Naive thymus-derived CD4-positive, alpha-beta T cell (primary cell): Measurements from ENCODE around the gene LTB4R. TPM values are rescaled to one million over a fixed set of nuclear protein-coding genes. Genes with fewer than 3 reads are reported as not detected.

Experiments
- ATAC-seq: fragments of 150-1000 bp; cut with Tn5 transposase; 2 replicates; pipeline ENCODE4 v1.10.0; 2021; ENCODE audit warnings: mild to moderate bottlenecking, moderate library complexity
- CTCF ChIA-PET: fragments of 350-600 bp; sonication (Branson Sonifier 250); formaldehyde crosslinking; loops from one replicate; lab custom pipeline; 2021; ENCODE audit warnings: antibody characterized with exemption; lab: Charles Lee
- POLR2A ChIA-PET: fragments of 350-600 bp; sonication (Branson Sonifier 250); formaldehyde crosslinking; loops from one replicate; lab custom pipeline; 2021; ENCODE audit warnings: antibody characterized with exemption, inconsistent platforms; lab: Charles Lee
- DNase-seq, 9 donors: peaks; one replicate each; pipeline versions ENCODE4 v3.0.0 to v3.0.0-alpha.2; 2020 to 2022; ENCODE audit warnings: mixed read lengths in 1 of 9
- H3K27ac ChIP-seq: one replicate; pipeline ENCODE4 v1.7.0; 2013; ENCODE audit warnings: mild to moderate bottlenecking, low read depth, low read length, moderate library complexity
- H3K27me3 ChIP-seq, 2 donors: one replicate each; pipeline ENCODE4 v1.7.0; 2013; ENCODE audit warnings: low read length in 2 of 2, mild to moderate bottlenecking in 2 of 2, moderate library complexity in 2 of 2; ENCODE audit not compliant: control insufficient read depth in 2 of 2, insufficient read depth in 2 of 2
- H3K36me3 ChIP-seq, 3 experiments: 1 replicate in 2 of 3; 2 replicates in 1 of 3; pipeline ENCODE4 v1.7.0; 2013; ENCODE audit warnings: low read length in 3 of 3, mild to moderate bottlenecking in 3 of 3, moderate library complexity in 1 of 3; ENCODE audit not compliant: insufficient read depth in 3 of 3, control insufficient read depth in 2 of 3
- H3K4me1 ChIP-seq, 2 donors: one replicate each; pipeline ENCODE4 v1.7.0; 2013; ENCODE audit warnings: low read length in 2 of 2, mild to moderate bottlenecking in 2 of 2, moderate library complexity in 1 of 2; ENCODE audit not compliant: control insufficient read depth in 2 of 2, insufficient read depth in 2 of 2
- H3K4me3 ChIP-seq: 2 replicates; pipeline ENCODE4 v1.7.0; 2013; ENCODE audit warnings: mild to moderate bottlenecking, low read length
- H3K9me3 ChIP-seq, 3 experiments: 1 replicate in 2 of 3; 2 replicates in 1 of 3; pipeline ENCODE4 v1.7.0; 2013; ENCODE audit warnings: low read length in 3 of 3; ENCODE audit not compliant: control insufficient read depth in 2 of 3
- H3K27ac Mint-ChIP-seq, 9 donors: one replicate each; pipeline ENCODE4 v1.8.0; 2020 to 2022; ENCODE audit warnings: mixed read lengths in 9 of 9, mild to moderate bottlenecking in 8 of 9, moderate library complexity in 5 of 9, inconsistent platforms in 2 of 9
- H3K27me3 Mint-ChIP-seq, 5 donors: one replicate each; pipeline ENCODE4 v1.8.0; 2021 to 2022; ENCODE audit warnings: mixed read lengths in 5 of 5, mild to moderate bottlenecking in 1 of 5
- H3K36me3 Mint-ChIP-seq, 5 donors: one replicate each; pipeline ENCODE4 v1.8.0; 2020 to 2022; ENCODE audit warnings: mixed read lengths in 5 of 5, mild to moderate bottlenecking in 3 of 5, inconsistent platforms in 1 of 5
- H3K4me1 Mint-ChIP-seq, 7 donors: one replicate each; pipeline ENCODE4 v1.8.0; 2020 to 2022; ENCODE audit warnings: mixed read lengths in 7 of 7, mild to moderate bottlenecking in 3 of 7, inconsistent platforms in 1 of 7
- H3K4me3 Mint-ChIP-seq, 10 donors: one replicate each; pipeline ENCODE4 v1.8.0; 2020 to 2022; ENCODE audit warnings: mild to moderate bottlenecking in 10 of 10, mixed read lengths in 10 of 10, moderate library complexity in 6 of 10, inconsistent platforms in 2 of 10
- H3K9me3 Mint-ChIP-seq, 11 donors: one replicate each; pipeline ENCODE4 v1.8.0; 2020 to 2022; ENCODE audit warnings: mixed read lengths in 11 of 11, mild to moderate bottlenecking in 4 of 11, inconsistent platforms in 1 of 11, moderate library complexity in 1 of 11
- intact Hi-C, 2 donors: fragments of 100-400 bp; cut with micrococcal nuclease; formaldehyde crosslinking; loops; one replicate each; pipeline ENCODE4 v1.15.1; 2023
- polyA plus RNA-seq, 2 donors: library from polyadenylated mRNA; unstranded; fragments of 300-500 nt; fragmentation: Illumina TruSeq; gene quantifications; one replicate each; pipeline ENCODE4 v1.2.3, GENCODE V29; 2021
- total RNA-seq, 6 experiments: library from RNA in 5 of 6; stranded (reverse) in 5 of 6; gene quantifications; 1 replicate in 5 of 6; 2 replicates in 1 of 6; pipeline ENCODE4 v1.2.3 and lab custom pipeline; 2021 to 2026

Gene LTB4R
- total and polyA plus RNA-seq, 7 experiments from 2014 or later = 9.1 to 28.8 (median 14.2) TPM

DNA sequence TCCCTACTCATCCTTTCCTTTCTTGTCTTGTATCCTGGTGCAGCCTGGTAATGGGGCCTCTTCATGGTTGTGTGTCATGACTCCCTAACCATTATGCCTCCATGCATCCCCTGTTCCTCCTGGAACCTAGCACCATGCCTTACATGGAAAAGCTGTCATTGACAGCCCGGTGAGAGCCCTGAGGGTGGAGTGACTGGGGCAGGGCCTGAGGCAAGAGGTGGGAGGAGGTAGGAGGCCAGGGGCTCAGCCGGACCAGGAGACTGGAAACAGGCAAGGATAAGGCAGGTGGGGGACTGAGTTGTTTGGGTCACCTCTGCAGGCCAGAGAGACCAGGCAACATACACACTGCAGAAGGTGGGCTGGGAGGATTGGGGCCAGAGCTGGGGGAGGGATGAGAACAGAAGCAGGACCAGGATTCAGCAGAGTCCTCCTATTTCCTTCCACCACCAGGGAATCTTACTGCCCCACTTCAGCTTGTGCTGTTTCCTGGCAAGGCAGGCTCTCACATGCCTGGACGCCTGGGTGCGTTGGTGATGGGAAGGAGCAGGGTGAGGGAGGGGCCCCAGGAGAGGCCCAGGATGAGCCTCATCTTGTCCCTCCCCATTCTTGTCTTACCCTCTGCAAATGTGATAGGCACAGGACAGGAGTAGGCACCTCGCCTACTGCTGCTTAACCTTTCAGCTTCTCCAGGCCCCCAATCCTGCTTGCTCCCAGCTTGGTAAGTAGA lies 1.6 kb upstream of the LTB4R start, which contains the start of gene LTB4R2:
Gene LTB4R2 (plus strand): TSS at position 603 of the 727 bp plus-strand sequence. CDS start 525 bp downstream, outside the sequence.
- Histone ChIP-seq H3K4me1 (peaks cover 53 to 58% of the 10 kb centered on the region in 2 donors), H3K4me3 (peak within 1 kb of the TSS; percentile 50), H3K27ac (peak within 1 kb of the TSS; percentile 76), H3K9me3 (no peaks in the 10 kb centered on the region), H3K36me3 (peaks cover 14 to 32% (median 16%) of the 10 kb centered on the region in 3 experiments), H3K27me3 (no peaks in the 10 kb centered on the region)
- ATAC-seq (no peak), DNase-seq (no peak)
- CTCF ChIA-PET = interaction anchor here (1.0 to 5.8 kb wide), 8 partner anchors 11 to 121 kb away, joined by 3 to 47 read pairs (median 6); partner anchors contain the start of genes DHRS1, KHNYN, NOP9 and TINF2
- H3K36me3 Mint-ChIP-seq = peaks cover 6 to 40% (median 18%) of the 10 kb centered on the region in 5 donors
- peak within 1 kb of the TSS; percentile 77 to 91 (median 84) for H3K4me3 Mint-ChIP-seq
- peaks cover 0 to 2% (median 0%) of the 10 kb centered on the region in 11 donors for H3K9me3 Mint-ChIP-seq
- peaks cover 49 to 68% (median 63%) of the 10 kb centered on the region in 7 donors for H3K4me1 Mint-ChIP-seq
- POLR2A ChIA-PET = interaction anchor here (0.7 to 8.8 kb wide), 17 partner anchors 10 to 1711 kb away, joined by 3 to 79 read pairs (median 7); partner anchors contain the start of genes ADCY4, CBLN3, CHMP4A and DHRS1
- no peaks in the 10 kb centered on the region for H3K27me3 Mint-ChIP-seq
- peak within 1 kb of the TSS; percentile 86 to 95 (median 89) for H3K27ac Mint-ChIP-seq
- intact Hi-C loops = loop anchor here (1.0 to 5.0 kb wide), 3 partner anchors 37 to 93 kb away; partner anchors contain the start of genes RABGGTA (in 2 of the 2) and MDP1 (in 1 of the 2)

DNA sequence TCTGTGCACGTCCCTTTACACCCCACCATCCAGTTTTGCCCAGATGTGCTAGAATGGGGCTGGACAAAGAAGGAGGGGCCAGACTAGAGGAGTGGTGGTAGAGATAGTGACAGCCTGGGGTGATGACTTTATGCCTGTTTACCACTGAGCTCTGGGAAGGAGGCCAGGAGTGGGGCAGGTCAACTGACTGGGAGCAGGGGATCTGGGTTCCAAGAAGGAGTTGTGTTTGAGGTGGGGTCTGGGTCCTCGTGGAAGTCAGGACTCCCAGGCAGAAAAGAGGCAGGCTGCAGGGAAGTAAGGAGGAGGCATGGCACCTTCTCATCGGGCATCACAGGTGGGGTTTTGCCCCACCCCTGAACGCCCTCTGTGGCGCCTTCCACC lies 1.0 kb upstream of the LTB4R start:
- CTCF ChIA-PET = interaction anchor here (0.6 to 5.8 kb wide), 8 partner anchors 12 to 121 kb away, joined by 3 to 47 read pairs (median 6); partner anchors contain the start of genes DHRS1, KHNYN, NOP9 and RABGGTA
- Histone ChIP-seq H3K4me1 (peaks cover 59 to 63% of the 10 kb centered on the region in 2 donors), H3K27me3 (no peaks in the 10 kb centered on the region), H3K4me3 (peak overlapping the region; percentile 50), H3K27ac (peak overlapping the region; percentile 76), H3K36me3 (peaks cover 8 to 26% (median 11%) of the 10 kb centered on the region in 3 experiments), H3K9me3 (no peaks in the 10 kb centered on the region)
- Mint-ChIP-seq H3K27ac (peak overlapping the region; percentile 79 to 95 (median 89)), H3K4me3 (peak overlapping the region; percentile 66 to 90 (median 84)), H3K27me3 (no peaks in the 10 kb centered on the region), H3K4me1 (peaks cover 52 to 73% (median 68%) of the 10 kb centered on the region in 7 donors), H3K36me3 (peaks cover 5 to 36% (median 13%) of the 10 kb centered on the region in 5 donors), H3K9me3 (no peaks in the 10 kb centered on the region)
- POLR2A ChIA-PET = interaction anchor here (0.8 to 8.8 kb wide), 14 partner anchors 10 to 195 kb away, joined by 3 to 79 read pairs (median 8); partner anchors contain the start of genes ADCY4, CBLN3, CHMP4A and DCAF11
- no peak for ATAC-seq
- intact Hi-C loops = loop anchor here (1.0 to 5.0 kb wide), 3 partner anchors 38 to 94 kb away; partner anchors contain the start of genes RABGGTA (in 2 of the 2) and MDP1 (in 1 of the 2)
- no peak for DNase-seq

DNA sequence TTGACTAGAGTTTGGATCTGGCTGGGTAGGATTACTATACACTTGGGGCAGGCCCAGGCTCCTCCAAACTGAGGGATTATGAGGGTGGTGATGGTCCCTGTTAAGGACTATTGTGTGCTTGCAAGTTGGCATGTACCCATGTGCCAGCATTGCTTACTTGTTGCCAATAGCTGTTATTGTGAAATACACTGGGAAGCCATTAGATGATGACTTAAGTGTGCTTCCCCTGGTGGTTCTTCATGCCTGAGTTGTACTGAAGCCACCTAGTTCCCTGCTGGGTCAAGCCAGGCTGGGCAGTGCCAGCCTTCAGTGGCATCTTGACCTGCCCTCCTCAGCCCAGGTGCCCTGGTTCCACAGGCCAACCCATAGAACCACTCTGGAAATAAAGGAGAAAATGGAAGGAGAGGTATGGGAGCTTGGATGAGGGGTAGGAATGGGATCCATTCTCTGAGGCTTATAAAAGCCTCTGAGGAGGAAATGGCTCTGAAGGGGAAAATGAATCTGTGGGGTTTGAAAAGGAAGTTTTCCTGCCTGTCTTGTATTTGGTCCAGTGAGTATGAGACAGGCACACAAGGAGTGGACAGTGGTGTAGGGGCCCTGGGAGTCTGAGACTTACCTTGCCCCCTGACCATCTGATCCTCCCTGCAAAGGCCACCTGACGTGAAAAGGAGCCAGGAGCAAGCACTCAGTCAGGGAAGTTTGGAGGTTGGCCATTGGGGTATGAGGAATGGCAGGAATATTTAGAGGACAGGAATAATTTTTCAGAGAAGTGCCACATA lies 724 bp downstream of the LTB4R start:
- intact Hi-C loops = loop anchor here (1.0 to 5.0 kb wide), 4 partner anchors 20 to 119 kb away; partner anchors contain the start of gene RABGGTA (in 1 of the 2)
- no peaks in the 10 kb centered on the region for H3K9me3 Mint-ChIP-seq
- ChIA-PET CTCF (interaction anchor here (0.8 to 5.7 kb wide), 5 partner anchors 17 to 305 kb away, joined by 3 to 47 read pairs (median 7); partner anchors contain the start of genes KHNYN and TINF2), POLR2A (interaction anchor here (0.8 to 8.8 kb wide), 11 partner anchors 12 to 197 kb away, joined by 3 to 79 read pairs (median 14); partner anchors contain the start of genes ADCY4, CBLN3, CHMP4A and DCAF11)
- H3K27me3 Mint-ChIP-seq = no peaks in the 10 kb centered on the region
- peak overlapping the region; percentile 76 for H3K27ac ChIP-seq
- peaks cover 60 to 65% of the 10 kb centered on the region in 2 donors for H3K4me1 ChIP-seq
- peaks cover 0 to 32% (median 4%) of the 10 kb centered on the region in 5 donors for H3K36me3 Mint-ChIP-seq
- no peaks in the 10 kb centered on the region for H3K9me3 ChIP-seq
- ATAC-seq = peak; percentile 19
- peak in 3 of 9 donors; percentile 25 to 41 (median 33) for DNase-seq
- H3K4me3 Mint-ChIP-seq = peak overlapping the region; percentile 77 to 91 (median 85)
- H3K36me3 ChIP-seq = peaks cover 0 to 8% (median 0%) of the 10 kb centered on the region in 3 experiments
- H3K27ac Mint-ChIP-seq = peak overlapping the region; percentile 84 to 93 (median 88)
- H3K4me1 Mint-ChIP-seq = peaks cover 58 to 80% (median 73%) of the 10 kb centered on the region in 7 donors
- no peaks in the 10 kb centered on the region for H3K27me3 ChIP-seq
- peak overlapping the region; percentile 50 for H3K4me3 ChIP-seq

DNA sequence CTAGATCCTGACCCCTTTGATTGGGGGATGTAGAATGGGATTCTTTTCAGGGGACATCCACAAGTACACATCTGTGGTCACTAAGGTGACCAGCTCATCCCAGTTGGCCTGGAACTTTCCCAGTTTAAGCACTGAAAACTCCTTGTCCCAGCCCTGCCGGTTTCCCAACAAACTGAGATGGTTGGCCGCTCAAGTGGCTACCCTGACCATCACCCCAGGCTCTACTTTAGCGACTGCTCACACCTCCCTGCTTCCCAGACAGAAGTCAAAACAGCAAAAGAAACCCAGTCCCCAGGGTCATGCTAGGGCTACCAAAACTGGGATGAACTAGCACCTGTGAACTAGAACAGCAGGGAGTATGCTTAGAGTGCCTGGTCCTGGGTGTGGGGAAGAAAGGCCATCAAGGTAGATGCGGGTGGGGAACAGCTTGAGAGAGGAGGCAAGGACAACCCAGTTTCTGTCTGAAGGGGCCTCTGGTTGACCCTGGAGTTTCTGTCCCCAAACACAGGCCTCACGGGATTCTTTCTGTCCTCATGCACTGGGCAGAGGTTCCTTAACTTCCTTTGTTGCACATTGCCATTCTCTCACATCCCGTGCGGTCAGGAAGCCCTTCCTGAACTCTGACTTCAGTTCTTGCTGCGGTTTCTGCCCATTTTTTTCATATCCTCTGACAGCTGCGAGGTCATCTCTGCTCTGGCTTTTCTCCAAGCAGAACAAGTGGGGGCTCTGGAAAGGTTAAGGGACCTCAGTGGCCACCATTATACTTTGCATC lies 1.6 kb downstream of the LTB4R start:
- intact Hi-C loops = loop anchor here in 1 of 2 donors (1.0 to 5.0 kb wide), 4 partner anchors 20 to 360 kb away; partner anchors contain the start of genes DHRS4 and RABGGTA
- no peaks in the 10 kb centered on the region for H3K36me3 ChIP-seq
- Mint-ChIP-seq H3K9me3 (no peaks in the 10 kb centered on the region), H3K27me3 (no peaks in the 10 kb centered on the region), H3K4me1 (peaks cover 63 to 79% (median 69%) of the 10 kb centered on the region in 7 donors), H3K4me3 (peak overlapping the region; percentile 77 to 91 (median 85)), H3K27ac (peak overlapping the region; percentile 81 to 96 (median 88)), H3K36me3 (peaks cover 0 to 36% (median 3%) of the 10 kb centered on the region in 5 donors)
- no peaks in the 10 kb centered on the region for H3K9me3 ChIP-seq
- peak; percentile 16 for ATAC-seq
- peak overlapping the region; percentile 76 for H3K27ac ChIP-seq
- POLR2A ChIA-PET = interaction anchor here (0.8 to 8.8 kb wide), 8 partner anchors 13 to 118 kb away, joined by 3 to 79 read pairs (median 23); partner anchors contain the start of genes ADCY4, CBLN3, CHMP4A and DHRS1
- peak overlapping the region; percentile 43 for H3K4me3 ChIP-seq
- DNase-seq = peak in 3 of 9 donors; percentile 37 to 49 (median 44)
- CTCF ChIA-PET = interaction anchor here (0.8 to 5.3 kb wide), 7 partner anchors 7 to 106 kb away, joined by 3 to 34 read pairs (median 3); partner anchors contain the start of gene MDP1
- H3K27me3 ChIP-seq = no peaks in the 10 kb centered on the region
- H3K4me1 ChIP-seq = peaks cover 58 to 63% of the 10 kb centered on the region in 2 donors

DNA sequence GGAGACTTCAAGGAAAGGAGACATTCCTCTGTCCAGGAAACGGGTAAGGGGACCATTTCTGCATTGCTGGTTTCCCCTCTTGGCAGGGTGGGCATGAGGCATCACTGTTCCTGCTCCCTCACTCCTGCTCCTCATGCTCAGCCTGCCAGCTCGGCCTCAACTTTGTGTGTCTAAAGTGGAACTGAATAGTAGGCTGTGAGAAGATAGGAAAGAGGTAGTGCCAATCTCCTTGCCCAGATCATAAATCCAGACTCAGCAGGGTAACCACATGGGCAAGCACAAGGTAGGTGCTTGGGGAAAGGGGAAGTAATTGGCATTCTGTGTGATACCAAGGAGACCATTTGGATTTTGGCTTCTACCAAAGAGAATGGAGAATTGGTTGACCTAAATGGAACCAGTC lies 2.6 kb downstream of the LTB4R start:
- no peaks in the 10 kb centered on the region for H3K27me3 Mint-ChIP-seq
- peak overlapping the region; percentile 31 to 92 (median 88) for H3K27ac Mint-ChIP-seq
- H3K4me1 Mint-ChIP-seq = peaks cover 55 to 71% (median 62%) of the 10 kb centered on the region in 7 donors
- intact Hi-C loops = loop anchor here in 1 of 2 donors (1.0 to 5.0 kb wide), 4 partner anchors 19 to 361 kb away; partner anchors contain the start of genes DHRS4 and RABGGTA
- DNase-seq (no peak), ATAC-seq (no peak)
- Histone ChIP-seq H3K9me3 (no peaks in the 10 kb centered on the region), H3K4me1 (peaks cover 53 to 55% of the 10 kb centered on the region in 2 donors), H3K27me3 (no peaks in the 10 kb centered on the region), H3K27ac (no peak overlapping the region), H3K36me3 (no peaks in the 10 kb centered on the region), H3K4me3 (no peak overlapping the region)
- H3K9me3 Mint-ChIP-seq = no peaks in the 10 kb centered on the region
- ChIA-PET POLR2A (interaction anchor here (0.6 to 8.8 kb wide), 7 partner anchors 10 to 166 kb away, joined by 3 to 79 read pairs (median 19); partner anchors contain the start of genes ADCY4, CBLN3, DHRS1 and KHNYN), CTCF (interaction anchor here (0.8 to 1.5 kb wide), 3 partner anchors 8 to 18 kb away, joined by 3 to 5 read pairs (median 5); no protein-coding TSS in a partner anchor)
- peaks cover 0 to 33% (median 0%) of the 10 kb centered on the region in 5 donors for H3K36me3 Mint-ChIP-seq
- peak overlapping the region; percentile 63 to 91 (median 82) for H3K4me3 Mint-ChIP-seq
